Measurements from ENCODE around the gene SETDB1.
A peak's percentile ranks its signal among the peaks of the same experiment; 100 is the strongest.
"Not testable (repeated sequence)": the region's sequence is repeated elsewhere in the genome, so short reads cannot be mapped to it uniquely, and the experiment has no call there.

Gene SETDB1

DNA sequence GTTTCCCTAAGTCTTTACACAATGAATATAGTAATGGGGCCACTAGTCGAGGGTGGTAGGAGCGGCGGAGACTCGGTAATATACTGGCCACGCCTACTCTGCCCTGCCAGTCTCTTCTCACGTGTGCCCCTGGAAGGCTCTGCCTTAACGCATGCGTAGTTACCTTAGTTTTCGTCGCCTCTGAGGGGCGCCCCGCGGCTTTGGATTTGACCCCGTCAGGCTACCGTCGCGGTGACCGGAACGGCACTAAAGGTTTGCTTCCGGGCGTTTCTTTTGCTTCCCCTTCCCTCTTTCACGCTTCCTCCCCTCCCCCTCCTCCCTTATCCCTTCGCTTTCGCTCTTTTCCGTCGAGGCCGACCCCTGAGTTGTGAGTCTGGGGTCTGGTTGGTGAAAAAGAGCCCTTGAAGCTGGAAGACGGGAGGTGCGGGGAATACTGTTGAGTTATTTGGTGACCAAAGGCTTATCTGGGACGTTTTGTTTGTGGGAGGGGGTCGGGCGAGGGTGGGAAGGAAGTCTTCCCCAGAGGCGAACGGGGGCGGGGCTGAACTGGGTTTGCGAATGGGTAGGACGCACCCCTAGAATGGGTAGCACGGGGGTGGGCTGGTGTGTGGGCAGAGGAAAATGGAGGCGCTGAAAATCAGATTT lies at the start of gene SETDB1:
TSS of gene SETDB1 (plus strand) at position 267 of the 645 bp plus-strand sequence. CDS start 1,352 bp downstream, outside the sequence.
- H3K36me3 ChIP-seq (ENCODE audit: control insufficient read depth, insufficient read depth, low read length, severe bottlenecking), result peaks cover 22% of the 10 kb centered on the region
- no peaks in the 10 kb centered on the region for H3K27me3 ChIP-seq (replicated peaks; ENCODE audit: control insufficient read depth, insufficient read depth, low read length)
- H3K9me3 ChIP-seq (ENCODE audit: control insufficient read depth, low read length), result no peaks in the 10 kb centered on the region
- peaks cover 20% of the 10 kb centered on the region for H3K4me1 ChIP-seq (ENCODE audit: control insufficient read depth, insufficient read depth, low read length)
- peak within 1 kb of the TSS; percentile 97 for H3K4me3 ChIP-seq (ENCODE audit: low read length)
- peak; percentile 97 for DNase-seq (ENCODE audit: low read depth)
- peak within 1 kb of the TSS; percentile 96 for H3K9ac ChIP-seq (ENCODE audit: low read length)

DNA sequence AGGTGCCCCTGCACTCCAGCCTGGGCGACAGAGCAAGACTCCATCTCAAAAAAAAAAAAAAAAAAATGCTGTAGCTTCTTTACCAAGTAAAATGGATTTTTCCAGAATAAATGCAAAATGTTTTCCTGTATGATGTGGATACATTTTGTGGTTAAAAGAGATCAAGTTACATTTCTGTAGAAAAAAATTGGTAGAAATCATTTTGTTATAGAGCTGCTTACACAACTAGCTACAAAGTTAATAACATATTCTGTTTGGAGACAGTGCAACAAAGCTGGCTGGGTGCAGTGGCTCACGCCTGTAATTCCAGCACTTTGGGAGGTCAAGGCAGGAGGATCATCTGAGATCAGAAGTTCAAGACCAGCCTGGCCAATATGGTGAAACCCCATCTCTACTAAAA lies 47.2 kb upstream of the SETDB1 start:
- peak; percentile 71 for DNase-seq (ENCODE audit: low read depth)
- H3K9ac ChIP-seq (ENCODE audit: low read length); H3K36me3 ChIP-seq (ENCODE audit: control insufficient read depth, insufficient read depth, low read length, severe bottlenecking); H3K4me3 ChIP-seq (ENCODE audit: low read length); H3K9me3 ChIP-seq (ENCODE audit: control insufficient read depth, low read length); H3K27me3 ChIP-seq (replicated peaks; ENCODE audit: control insufficient read depth, insufficient read depth, low read length): not testable (repeated sequence)
- peaks cover 37% of the 10 kb centered on the region for H3K4me1 ChIP-seq (ENCODE audit: control insufficient read depth, insufficient read depth, low read length)

DNA sequence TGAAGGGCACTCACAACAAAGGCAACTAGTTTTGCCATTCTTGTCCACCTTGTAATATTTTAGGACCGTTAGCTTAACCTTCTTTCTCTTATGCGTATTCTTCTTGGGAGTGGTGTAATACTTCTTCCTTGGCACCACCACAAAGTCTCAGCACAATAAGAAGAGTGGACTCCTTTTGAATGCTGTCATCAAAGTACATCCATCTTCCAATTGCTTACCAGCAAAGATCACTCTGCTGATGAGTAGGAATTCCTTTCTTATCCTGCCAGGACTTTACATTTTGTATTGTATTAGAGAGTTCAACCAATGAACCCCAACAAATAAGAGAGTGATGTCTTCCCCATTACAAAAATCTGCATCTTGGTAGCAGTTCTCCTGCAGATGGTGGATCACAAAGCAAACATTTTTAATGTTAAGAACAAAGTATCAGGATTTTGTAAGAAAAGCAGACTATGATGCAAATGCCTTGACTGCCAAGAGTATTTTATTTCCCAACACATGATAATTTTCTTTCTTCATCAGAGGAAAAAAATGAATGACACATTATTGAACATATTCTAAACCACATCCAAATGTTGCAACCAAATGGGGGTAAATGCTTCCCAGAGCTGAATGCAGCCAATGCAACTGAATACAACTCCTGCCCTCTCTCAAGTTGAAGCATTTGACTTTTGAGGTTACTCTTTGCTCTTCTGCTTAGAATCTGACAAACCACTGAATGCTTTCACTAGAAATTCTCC lies 44.7 kb upstream of the SETDB1 start:
- DNase-seq (ENCODE audit: low read depth), result peak; percentile 96
- peaks cover 30% of the 10 kb centered on the region for H3K4me1 ChIP-seq (ENCODE audit: control insufficient read depth, insufficient read depth, low read length)
- H3K36me3 ChIP-seq (ENCODE audit: control insufficient read depth, insufficient read depth, low read length, severe bottlenecking), result no peaks in the 10 kb centered on the region
- peak overlapping the region; percentile 63 for H3K9ac ChIP-seq (ENCODE audit: low read length)
- peak overlapping the region; percentile 53 for H3K4me3 ChIP-seq (ENCODE audit: low read length)
- no peaks in the 10 kb centered on the region for H3K27me3 ChIP-seq (replicated peaks; ENCODE audit: control insufficient read depth, insufficient read depth, low read length)
- no peaks in the 10 kb centered on the region for H3K9me3 ChIP-seq (ENCODE audit: control insufficient read depth, low read length)

DNA sequence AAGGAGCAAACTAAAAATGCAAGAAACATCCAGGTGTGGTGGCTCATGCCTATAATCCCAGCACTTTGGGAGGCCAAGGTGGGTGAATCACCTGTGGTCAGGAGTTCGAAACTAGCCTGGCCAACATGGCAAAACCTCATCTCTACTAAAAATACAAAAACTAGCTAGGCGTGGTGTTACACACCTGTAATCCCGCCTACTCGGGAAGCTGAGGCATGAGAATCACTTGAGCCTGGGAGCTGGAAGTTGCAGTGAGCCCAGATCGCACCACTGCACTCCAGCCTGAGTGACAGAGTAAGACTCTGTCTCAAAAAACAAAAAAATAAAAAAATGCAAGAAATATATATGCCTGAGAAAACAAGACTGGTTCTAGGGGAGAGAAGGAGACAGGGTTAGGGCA lies 43.0 kb upstream of the SETDB1 start:
- not testable (repeated sequence) for H3K4me3 ChIP-seq (ENCODE audit: low read length); H3K27me3 ChIP-seq (replicated peaks; ENCODE audit: control insufficient read depth, insufficient read depth, low read length); H3K9ac ChIP-seq (ENCODE audit: low read length); H3K36me3 ChIP-seq (ENCODE audit: control insufficient read depth, insufficient read depth, low read length, severe bottlenecking); H3K9me3 ChIP-seq (ENCODE audit: control insufficient read depth, low read length); DNase-seq (ENCODE audit: low read depth)
- H3K4me1 ChIP-seq (ENCODE audit: control insufficient read depth, insufficient read depth, low read length), result peaks cover 26% of the 10 kb centered on the region

DNA sequence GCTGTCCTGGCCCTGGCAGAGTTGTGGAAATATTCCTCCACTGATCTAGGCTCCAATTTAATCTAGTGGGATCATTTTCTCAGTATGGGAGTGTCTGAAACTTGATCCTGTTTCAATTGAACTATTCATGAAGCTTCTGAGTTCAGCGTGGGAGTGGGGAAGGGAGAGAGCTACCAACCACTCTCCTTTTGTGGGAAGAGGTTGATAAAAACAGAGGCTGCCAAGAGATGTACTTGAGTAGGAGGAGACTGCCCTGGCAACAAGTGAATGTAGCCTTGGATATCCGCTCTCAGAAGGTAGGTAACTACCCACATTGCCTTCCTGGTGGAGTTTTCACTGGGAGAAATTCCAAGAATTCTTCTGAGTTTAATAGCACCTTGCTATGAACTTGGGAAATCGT lies 39.1 kb upstream of the SETDB1 start, which contains the start of gene CTXND2:
TSS of gene CTXND2 (plus strand) at position 119 of the 400 bp plus-strand sequence. CDS start 25,179 bp downstream, outside the sequence.
- Histone ChIP-seq H3K36me3 (ENCODE audit: control insufficient read depth, insufficient read depth, low read length, severe bottlenecking) (no peaks in the 10 kb centered on the region), H3K9ac (ENCODE audit: low read length) (no peak within 1 kb of the TSS), H3K27me3 (replicated peaks; ENCODE audit: control insufficient read depth, insufficient read depth, low read length) (no peaks in the 10 kb centered on the region), H3K4me3 (ENCODE audit: low read length) (no peak within 1 kb of the TSS), H3K4me1 (ENCODE audit: control insufficient read depth, insufficient read depth, low read length) (peaks cover 18% of the 10 kb centered on the region), H3K9me3 (ENCODE audit: control insufficient read depth, low read length) (no peaks in the 10 kb centered on the region)
- peak; percentile 45 for DNase-seq (ENCODE audit: low read depth)

DNA sequence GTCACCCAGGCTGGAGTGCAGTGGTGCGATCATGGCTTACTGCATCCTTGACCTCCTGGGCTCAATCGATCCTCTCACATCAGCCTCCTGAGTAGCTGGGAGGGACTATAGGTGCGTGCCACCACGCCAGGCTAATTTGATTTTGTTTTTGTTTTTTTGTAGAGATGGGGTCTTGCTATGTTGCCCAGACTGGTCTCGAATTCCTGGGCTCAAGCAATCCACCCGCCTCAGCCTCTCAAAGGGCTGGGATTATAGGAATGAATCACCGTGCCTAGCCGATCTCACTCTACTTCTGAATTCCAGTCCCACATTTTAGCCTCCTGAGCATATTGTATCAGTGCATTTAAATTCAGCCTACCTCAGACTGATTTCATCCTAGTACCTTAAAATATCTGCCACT lies 37.4 kb upstream of the SETDB1 start:
- Histone ChIP-seq H3K9ac (ENCODE audit: low read length) (no peak overlapping the region), H3K9me3 (ENCODE audit: control insufficient read depth, low read length) (no peaks in the 10 kb centered on the region), H3K4me3 (ENCODE audit: low read length) (no peak overlapping the region), H3K36me3 (ENCODE audit: control insufficient read depth, insufficient read depth, low read length, severe bottlenecking) (no peaks in the 10 kb centered on the region), H3K4me1 (ENCODE audit: control insufficient read depth, insufficient read depth, low read length) (peaks cover 10% of the 10 kb centered on the region), H3K27me3 (replicated peaks; ENCODE audit: control insufficient read depth, insufficient read depth, low read length) (no peaks in the 10 kb centered on the region)
- no peak for DNase-seq (ENCODE audit: low read depth)

DNA sequence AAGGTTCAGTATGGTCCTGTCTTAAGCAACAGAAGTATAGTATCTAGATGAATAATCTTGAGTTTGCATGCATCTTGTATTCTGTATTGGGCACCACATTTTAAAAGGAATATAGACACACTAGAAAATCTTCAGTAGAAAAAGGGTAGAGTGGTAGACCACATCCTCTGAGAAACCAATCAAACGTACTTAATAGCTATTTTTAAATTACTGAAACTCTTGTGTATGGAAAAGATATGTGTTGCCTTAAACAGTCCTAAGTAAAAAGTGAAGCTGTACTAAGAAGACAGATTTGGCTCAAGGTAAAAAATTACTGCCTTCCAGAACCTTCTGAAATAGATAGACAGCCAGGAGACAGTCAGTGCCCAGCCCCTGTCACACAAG lies 36.1 kb upstream of the SETDB1 start:
- no peaks in the 10 kb centered on the region for H3K27me3 ChIP-seq (replicated peaks; ENCODE audit: control insufficient read depth, insufficient read depth, low read length)
- H3K36me3 ChIP-seq (ENCODE audit: control insufficient read depth, insufficient read depth, low read length, severe bottlenecking), result no peaks in the 10 kb centered on the region
- no peak for DNase-seq (ENCODE audit: low read depth)
- peaks cover 10% of the 10 kb centered on the region for H3K4me1 ChIP-seq (ENCODE audit: control insufficient read depth, insufficient read depth, low read length)
- H3K9me3 ChIP-seq (ENCODE audit: control insufficient read depth, low read length), result no peaks in the 10 kb centered on the region
- H3K4me3 ChIP-seq (ENCODE audit: low read length), result no peak overlapping the region
- H3K9ac ChIP-seq (ENCODE audit: low read length), result no peak overlapping the region

DNA sequence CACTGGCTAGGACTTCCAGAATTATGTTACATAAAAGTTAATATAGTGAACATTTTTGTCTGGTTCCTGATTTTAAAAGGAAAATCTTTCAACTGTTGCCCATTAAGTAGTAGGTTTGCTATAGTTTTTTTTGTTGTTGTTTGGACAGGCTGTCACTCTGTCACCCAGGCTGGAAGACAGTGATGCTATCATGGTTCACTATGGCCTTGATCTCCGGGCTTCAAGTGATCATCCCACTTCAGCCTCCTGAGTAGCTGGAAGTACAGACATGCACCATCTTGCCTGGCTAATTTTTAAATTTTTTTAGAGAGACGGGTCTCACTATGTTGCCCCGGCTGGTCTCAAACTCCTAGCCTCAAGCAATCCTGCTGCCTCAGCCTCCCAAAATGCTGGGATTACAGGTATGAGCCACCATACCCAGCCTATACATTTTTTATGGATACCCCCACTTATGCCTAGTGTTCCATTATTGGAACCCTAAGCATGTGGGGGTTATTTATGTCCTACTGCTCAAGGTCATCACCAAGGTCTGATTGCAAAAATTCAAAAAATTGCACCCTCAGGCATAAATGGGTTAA lies 32.7 kb upstream of the SETDB1 start:
- Histone ChIP-seq H3K9ac (ENCODE audit: low read length) (no peak overlapping the region), H3K27me3 (replicated peaks; ENCODE audit: control insufficient read depth, insufficient read depth, low read length) (no peaks in the 10 kb centered on the region), H3K36me3 (ENCODE audit: control insufficient read depth, insufficient read depth, low read length, severe bottlenecking) (no peaks in the 10 kb centered on the region), H3K4me1 (ENCODE audit: control insufficient read depth, insufficient read depth, low read length) (peaks cover 10% of the 10 kb centered on the region), H3K4me3 (ENCODE audit: low read length) (no peak overlapping the region), H3K9me3 (ENCODE audit: control insufficient read depth, low read length) (no peaks in the 10 kb centered on the region)
- no peak for DNase-seq (ENCODE audit: low read depth)

DNA sequence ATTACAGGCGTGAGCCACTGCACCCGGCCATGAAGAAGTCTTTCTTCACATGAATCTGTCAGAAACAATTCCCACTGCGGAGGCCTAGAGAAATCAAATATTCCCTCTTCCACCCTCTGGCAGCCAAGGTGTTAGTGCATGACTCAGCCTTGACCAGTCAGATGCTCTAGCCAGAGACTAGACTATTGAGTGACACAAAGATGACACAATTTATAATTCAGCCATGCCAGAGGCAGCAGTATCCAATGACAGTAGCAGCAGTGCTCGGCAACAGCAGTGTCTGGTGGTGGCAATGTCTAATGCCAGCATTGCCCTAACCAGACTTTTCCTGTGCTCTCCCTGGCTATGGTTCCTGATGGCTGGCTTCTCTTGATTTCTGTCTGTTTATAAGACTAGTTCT lies 30.5 kb upstream of the SETDB1 start:
- H3K36me3 ChIP-seq (ENCODE audit: control insufficient read depth, insufficient read depth, low read length, severe bottlenecking), result no peaks in the 10 kb centered on the region
- H3K4me3 ChIP-seq (ENCODE audit: low read length), result no peak overlapping the region
- peak; percentile 29 for DNase-seq (ENCODE audit: low read depth)
- H3K9me3 ChIP-seq (ENCODE audit: control insufficient read depth, low read length), result no peaks in the 10 kb centered on the region
- peaks cover 10% of the 10 kb centered on the region for H3K4me1 ChIP-seq (ENCODE audit: control insufficient read depth, insufficient read depth, low read length)
- no peaks in the 10 kb centered on the region for H3K27me3 ChIP-seq (replicated peaks; ENCODE audit: control insufficient read depth, insufficient read depth, low read length)
- H3K9ac ChIP-seq (ENCODE audit: low read length), result no peak overlapping the region

DNA sequence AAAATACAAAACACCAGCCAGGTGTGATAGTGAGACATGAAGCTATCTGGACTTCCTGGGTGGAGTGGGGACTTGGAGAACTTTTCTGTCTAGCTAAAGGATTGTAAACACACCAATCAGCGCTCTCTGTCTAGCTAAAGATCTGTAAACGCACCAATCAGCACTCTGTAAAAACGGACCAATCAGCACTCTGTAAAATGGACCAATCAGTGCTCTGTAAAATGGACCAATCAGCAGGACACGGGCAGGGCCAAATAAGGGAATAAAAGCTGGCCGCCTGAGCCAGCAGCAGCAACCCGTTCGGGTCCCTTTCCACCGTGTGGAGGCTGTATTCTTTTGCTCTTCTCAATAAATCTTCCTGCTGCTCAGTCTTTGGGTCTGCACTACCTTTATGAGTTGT lies 26.4 kb upstream of the SETDB1 start:
- not testable (repeated sequence) for H3K4me1 ChIP-seq (ENCODE audit: control insufficient read depth, insufficient read depth, low read length); DNase-seq (ENCODE audit: low read depth); H3K27me3 ChIP-seq (replicated peaks; ENCODE audit: control insufficient read depth, insufficient read depth, low read length); H3K4me3 ChIP-seq (ENCODE audit: low read length); H3K9me3 ChIP-seq (ENCODE audit: control insufficient read depth, low read length); H3K9ac ChIP-seq (ENCODE audit: low read length); H3K36me3 ChIP-seq (ENCODE audit: control insufficient read depth, insufficient read depth, low read length, severe bottlenecking)

DNA sequence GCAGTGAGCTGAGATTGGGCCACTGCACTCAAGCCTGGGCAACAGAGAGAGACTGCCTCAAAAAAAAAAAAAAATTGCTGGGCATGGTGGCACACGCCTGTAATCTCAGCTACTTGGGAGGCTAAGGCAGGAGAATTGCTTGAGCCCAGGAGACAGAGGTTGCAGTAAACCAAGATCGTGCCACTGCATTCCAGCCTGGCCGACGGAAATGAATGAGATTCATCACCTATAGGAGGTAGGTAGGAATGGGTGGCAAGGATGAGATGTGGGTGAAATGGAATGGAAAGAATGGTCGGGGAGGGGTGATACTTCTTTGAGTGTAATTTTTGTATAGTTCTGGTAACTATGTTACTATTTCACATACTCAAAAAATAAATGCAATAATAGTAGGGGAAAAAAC lies 23.8 kb upstream of the SETDB1 start:
- H3K4me1 ChIP-seq (ENCODE audit: control insufficient read depth, insufficient read depth, low read length), result no peaks in the 10 kb centered on the region
- H3K27me3 ChIP-seq (replicated peaks; ENCODE audit: control insufficient read depth, insufficient read depth, low read length), result no peaks in the 10 kb centered on the region
- H3K9ac ChIP-seq (ENCODE audit: low read length), result no peak overlapping the region
- H3K9me3 ChIP-seq (ENCODE audit: control insufficient read depth, low read length), result no peaks in the 10 kb centered on the region
- no peak overlapping the region for H3K4me3 ChIP-seq (ENCODE audit: low read length)
- DNase-seq (ENCODE audit: low read depth), result no peak
- no peaks in the 10 kb centered on the region for H3K36me3 ChIP-seq (ENCODE audit: control insufficient read depth, insufficient read depth, low read length, severe bottlenecking)
